Lower lobe of right lung (tissue), 2 donors: ENCODE data around the gene FBXW2. TPM values are rescaled to one million over a fixed set of nuclear protein-coding genes. Genes with fewer than 3 reads are reported as not detected.

ENCODE experiments used
- ATAC-seq, 2 donors: fragments of 200-7000 bp; cut with Tn5 transposase; one replicate each; pipeline ENCODE4 v1.9.1; 2020 to 2022; ENCODE audit warnings: mild to moderate bottlenecking in 2 of 2, moderate library complexity in 2 of 2
- DNase-seq: peaks from one replicate; pipeline ENCODE4 v3.0.0-alpha.2; 2020
- H3K27ac ChIP-seq: fragments of 200-600 bp; one replicate; pipeline ENCODE4 v1.8.0; 2022
- H3K27me3 ChIP-seq: fragments of 200-600 bp; one replicate; pipeline ENCODE4 v1.8.0; 2022; ENCODE audit warnings: low read depth
- H3K36me3 ChIP-seq: fragments of 200-600 bp; one replicate; pipeline ENCODE4 v1.8.0; 2022; ENCODE audit warnings: mild to moderate bottlenecking
- H3K4me1 ChIP-seq: fragments of 200-600 bp; one replicate; pipeline ENCODE4 v1.8.0; 2022
- H3K4me3 ChIP-seq: fragments of 200-600 bp; one replicate; pipeline ENCODE4 v1.8.0; 2022; ENCODE audit warnings: mild to moderate bottlenecking
- H3K9me3 ChIP-seq: fragments of 200-600 bp; one replicate; pipeline ENCODE4 v1.8.0; 2022
- intact Hi-C: fragments of 100-400 bp; cut with DNase I; formaldehyde crosslinking; loops from one replicate; pipeline ENCODE4 v1.11.0; 2022
- total RNA-seq: library from RNA; stranded (reverse); fragmentation: NEBNext Ultra II Directional; extraction: Animal tissue kit (Norgen Biotek cat#: 25700); gene quantifications from one replicate; pipeline ENCODE4 v1.2.1, GENCODE V29; 2021
- TF ChIP-seq, protein P1 (sequence below): fragments of 200-600 bp; IDR thresholded peaks from one replicate; pipeline ENCODE4 v1.8.0; 2022; ENCODE audit warnings: antibody characterized with exemption, mild to moderate bottlenecking
- donor health status: DM: no; HTN: yes; CAD: no; lungs with severe emphysema.

FBXW2 gene
- total RNA-seq, 1 donor from 2014 or later = 76.7 TPM

DNA sequence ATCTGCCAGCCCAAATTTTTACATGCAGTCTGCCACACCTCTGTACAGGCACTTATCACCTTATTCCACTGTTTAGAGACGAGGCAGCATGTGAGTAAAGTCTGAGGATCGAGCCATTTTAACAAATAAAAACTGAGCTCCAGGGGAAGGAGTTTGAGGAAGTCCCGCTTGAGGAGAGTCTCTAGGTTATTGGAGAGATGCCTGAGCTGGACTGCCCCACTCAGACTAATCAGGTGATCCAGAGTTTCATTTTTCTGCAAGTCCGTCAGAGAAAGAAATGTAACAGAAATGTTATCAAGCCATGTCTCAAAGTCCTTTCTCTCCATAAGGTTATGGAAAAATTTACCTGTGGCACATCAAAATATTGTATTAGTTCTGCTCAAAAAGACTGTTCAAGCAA, 5.3 kb downstream of the FBXW2 start:
- peaks cover 57% of the 10 kb centered on the region for H3K36me3 ChIP-seq
- peak; percentile 57 to 62 for ATAC-seq
- intact Hi-C loops = no loop called here
- H3K4me3 ChIP-seq = no peak overlapping the region
- no peak for DNase-seq
- TF ChIP-seq, protein P1, sequence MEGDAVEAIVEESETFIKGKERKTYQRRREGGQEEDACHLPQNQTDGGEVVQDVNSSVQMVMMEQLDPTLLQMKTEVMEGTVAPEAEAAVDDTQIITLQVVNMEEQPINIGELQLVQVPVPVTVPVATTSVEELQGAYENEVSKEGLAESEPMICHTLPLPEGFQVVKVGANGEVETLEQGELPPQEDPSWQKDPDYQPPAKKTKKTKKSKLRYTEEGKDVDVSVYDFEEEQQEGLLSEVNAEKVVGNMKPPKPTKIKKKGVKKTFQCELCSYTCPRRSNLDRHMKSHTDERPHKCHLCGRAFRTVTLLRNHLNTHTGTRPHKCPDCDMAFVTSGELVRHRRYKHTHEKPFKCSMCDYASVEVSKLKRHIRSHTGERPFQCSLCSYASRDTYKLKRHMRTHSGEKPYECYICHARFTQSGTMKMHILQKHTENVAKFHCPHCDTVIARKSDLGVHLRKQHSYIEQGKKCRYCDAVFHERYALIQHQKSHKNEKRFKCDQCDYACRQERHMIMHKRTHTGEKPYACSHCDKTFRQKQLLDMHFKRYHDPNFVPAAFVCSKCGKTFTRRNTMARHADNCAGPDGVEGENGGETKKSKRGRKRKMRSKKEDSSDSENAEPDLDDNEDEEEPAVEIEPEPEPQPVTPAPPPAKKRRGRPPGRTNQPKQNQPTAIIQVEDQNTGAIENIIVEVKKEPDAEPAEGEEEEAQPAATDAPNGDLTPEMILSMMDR = no peak
- H3K4me1 ChIP-seq = peaks cover 74% of the 10 kb centered on the region
- H3K27ac ChIP-seq = no peak overlapping the region
- no peaks in the 10 kb centered on the region for H3K27me3 ChIP-seq
- H3K9me3 ChIP-seq = no peaks in the 10 kb centered on the region

DNA sequence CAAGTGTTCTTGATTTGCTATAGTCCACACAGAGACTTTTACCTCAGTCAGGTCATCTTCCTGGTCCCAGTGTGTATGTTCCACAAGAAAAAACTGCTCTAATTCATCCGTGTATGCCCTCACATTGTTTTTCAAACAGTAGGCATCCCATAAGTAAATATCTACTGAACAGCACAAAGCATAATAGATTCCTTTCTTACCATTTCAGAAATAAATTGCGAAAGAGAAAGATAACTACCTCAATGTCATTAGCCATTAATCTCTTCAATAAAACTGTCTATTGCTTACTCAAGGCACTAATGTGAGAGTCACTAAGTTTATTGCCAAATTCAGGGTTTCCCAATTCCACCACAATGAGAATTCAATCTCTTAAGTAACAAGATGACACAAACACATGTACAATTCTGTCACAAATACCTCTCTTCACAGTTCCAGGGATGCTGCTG, 9.6 kb downstream of the FBXW2 start:
- TF ChIP-seq, protein P1 = no peak
- H3K9me3 ChIP-seq = no peaks in the 10 kb centered on the region
- no peaks in the 10 kb centered on the region for H3K27me3 ChIP-seq
- H3K27ac ChIP-seq = no peak overlapping the region
- intact Hi-C loops = no loop called here
- ATAC-seq (peak in 1 of 2 donors; percentile 32), DNase-seq (no peak)
- peaks cover 68% of the 10 kb centered on the region for H3K36me3 ChIP-seq
- H3K4me3 ChIP-seq = no peak overlapping the region
- H3K4me1 ChIP-seq = peaks cover 60% of the 10 kb centered on the region

DNA sequence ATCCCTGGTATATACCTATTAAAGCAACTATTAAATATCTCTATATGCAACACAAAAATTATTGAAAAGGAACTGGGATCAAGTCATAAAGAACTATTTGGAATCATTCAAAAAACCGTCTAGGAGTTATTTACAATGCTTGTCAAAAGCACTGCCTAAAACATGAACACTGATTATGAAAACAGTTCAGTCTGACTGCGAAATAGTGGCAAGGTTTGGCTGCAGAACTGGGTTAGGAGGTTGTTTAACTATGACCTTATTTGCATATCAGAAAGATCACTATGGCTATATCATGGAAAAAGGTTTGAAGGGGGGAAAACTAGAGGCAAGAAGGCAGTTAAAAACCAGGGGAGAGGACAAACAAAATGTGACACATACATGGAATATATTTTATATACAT, 12.0 kb downstream of the FBXW2 start:
- intact Hi-C loops = no loop called here

DNA sequence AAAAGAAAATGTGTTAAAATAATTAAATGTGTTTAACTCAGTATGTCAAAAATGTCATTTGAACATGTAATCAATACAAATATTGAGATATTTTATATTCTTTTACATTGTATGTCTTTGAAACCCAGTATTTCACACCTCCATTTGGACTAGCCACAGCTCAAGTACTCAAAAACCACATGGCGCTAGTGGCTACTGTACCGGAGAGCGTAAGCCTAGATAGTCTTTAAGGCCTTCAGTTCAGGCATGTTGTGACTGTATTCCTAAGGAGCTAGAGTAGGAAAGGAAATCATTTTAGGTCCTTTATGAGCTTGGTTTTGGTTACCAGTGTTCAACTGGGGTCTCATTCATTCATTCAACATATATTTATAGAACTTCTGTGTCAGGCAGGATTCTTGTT, 12.8 kb downstream of the FBXW2 start:
- H3K36me3 ChIP-seq = peaks cover 70% of the 10 kb centered on the region
- no peaks in the 10 kb centered on the region for H3K27me3 ChIP-seq
- ATAC-seq (no peak), DNase-seq (no peak)
- intact Hi-C loops = no loop called here
- H3K4me3 ChIP-seq = no peak overlapping the region
- H3K27ac ChIP-seq = no peak overlapping the region
- H3K9me3 ChIP-seq = no peaks in the 10 kb centered on the region
- TF ChIP-seq, protein P1 = no peak
- peaks cover 33% of the 10 kb centered on the region for H3K4me1 ChIP-seq

More for the DNA sequence above, 12.0 kb downstream of the FBXW2 start:
- TF ChIP-seq, protein P1 = no peak
- H3K27me3 ChIP-seq = no peaks in the 10 kb centered on the region
- H3K27ac ChIP-seq = no peak overlapping the region
- DNase-seq (no peak), ATAC-seq (no peak)
- H3K36me3 ChIP-seq = peaks cover 70% of the 10 kb centered on the region
- H3K4me3 ChIP-seq = no peak overlapping the region
- peaks cover 36% of the 10 kb centered on the region for H3K4me1 ChIP-seq
- H3K9me3 ChIP-seq = no peaks in the 10 kb centered on the region

DNA sequence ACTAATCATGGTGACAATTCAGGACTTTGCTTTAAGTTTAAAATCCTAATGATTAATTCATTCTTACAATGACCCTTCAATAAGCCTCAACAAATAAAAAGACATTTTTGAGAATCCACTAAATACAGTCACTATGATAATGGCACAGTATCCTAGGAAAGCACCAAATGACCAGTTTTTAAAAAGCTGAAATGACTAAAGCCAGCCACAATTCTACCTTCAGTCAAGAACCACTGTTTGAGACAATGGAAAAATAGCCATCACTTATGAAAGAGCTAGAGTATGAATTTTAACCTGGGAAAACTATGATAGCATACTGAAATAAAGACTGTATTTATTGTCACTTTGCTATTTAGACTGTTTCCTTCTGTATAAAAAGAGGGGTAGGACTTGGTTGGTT, 14.0 kb downstream of the FBXW2 start:
- DNase-seq (no peak), ATAC-seq (no peak)
- no peaks in the 10 kb centered on the region for H3K27me3 ChIP-seq
- TF ChIP-seq, protein P1 = no peak
- H3K36me3 ChIP-seq = peaks cover 76% of the 10 kb centered on the region
- intact Hi-C loops = no loop called here
- H3K4me1 ChIP-seq = peaks cover 33% of the 10 kb centered on the region
- H3K9me3 ChIP-seq = no peaks in the 10 kb centered on the region
- H3K4me3 ChIP-seq = no peak overlapping the region
- no peak overlapping the region for H3K27ac ChIP-seq

DNA sequence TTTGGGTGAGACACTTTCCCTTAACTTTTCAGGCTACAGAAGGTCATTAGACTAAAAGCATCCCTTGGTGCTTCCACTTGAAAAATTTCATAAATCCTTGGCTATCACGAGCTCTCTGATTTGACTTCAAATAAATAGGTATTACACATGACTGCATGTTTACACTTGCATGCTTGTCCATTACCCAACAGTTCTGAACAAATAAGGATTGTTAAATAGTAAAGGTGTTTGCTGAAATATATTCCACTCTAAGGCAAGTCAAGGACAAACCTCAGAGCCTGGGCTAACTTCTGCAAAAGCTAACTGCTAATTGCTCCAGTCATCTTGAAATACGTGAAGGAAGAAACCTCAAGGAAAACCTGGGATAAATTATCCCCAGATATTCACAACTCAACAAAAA, 14.5 kb downstream of the FBXW2 start:
- Histone ChIP-seq H3K9me3 (no peaks in the 10 kb centered on the region), H3K27me3 (no peaks in the 10 kb centered on the region), H3K27ac (no peak overlapping the region), H3K4me1 (peaks cover 30% of the 10 kb centered on the region), H3K4me3 (no peak overlapping the region), H3K36me3 (peaks cover 77% of the 10 kb centered on the region)
- intact Hi-C loops = no loop called here
- ATAC-seq = peak; percentile 88 to 94
- DNase-seq = no peak
- TF ChIP-seq, protein P1 = no peak
